ENCODE results near the gene ARL10.

DNA sequence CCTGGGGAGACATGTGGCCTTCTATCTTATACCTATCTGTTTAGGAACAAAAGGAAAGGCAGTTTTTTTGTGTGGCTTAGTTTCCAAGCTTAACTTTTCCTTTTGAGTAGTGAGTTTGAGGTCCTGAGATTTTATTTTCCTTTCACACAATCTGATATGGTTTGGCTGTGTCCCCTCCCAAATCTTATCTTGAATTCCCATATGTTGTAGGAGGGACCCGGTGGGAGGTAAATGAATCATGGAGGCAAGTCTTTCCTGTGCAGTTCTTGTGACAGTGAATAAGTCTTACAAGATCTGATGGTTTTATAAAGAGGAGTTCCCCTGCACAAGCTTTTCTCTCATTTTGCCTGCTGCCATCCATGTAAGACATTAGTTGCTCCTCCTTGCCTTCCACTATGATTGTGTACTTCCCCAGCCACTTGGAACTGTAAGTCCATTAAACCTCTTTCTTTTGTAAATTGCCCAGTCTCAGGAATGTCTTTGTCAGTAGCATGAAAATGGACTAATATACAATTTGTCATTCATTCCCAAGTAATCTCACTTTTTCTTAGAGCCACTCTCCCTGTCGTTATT, 55.8 kb downstream of the ARL10 start:
- TF ChIP-seq POLR2A (IDR thresholded peaks at IDR 0.05) (no peak), EP300 (IDR thresholded peaks at IDR 0.05) (no peak), POLR2AphosphoS5 (IDR thresholded peaks at IDR 0.05) (no peak)
- TF ChIP-seq, protein P1, sequence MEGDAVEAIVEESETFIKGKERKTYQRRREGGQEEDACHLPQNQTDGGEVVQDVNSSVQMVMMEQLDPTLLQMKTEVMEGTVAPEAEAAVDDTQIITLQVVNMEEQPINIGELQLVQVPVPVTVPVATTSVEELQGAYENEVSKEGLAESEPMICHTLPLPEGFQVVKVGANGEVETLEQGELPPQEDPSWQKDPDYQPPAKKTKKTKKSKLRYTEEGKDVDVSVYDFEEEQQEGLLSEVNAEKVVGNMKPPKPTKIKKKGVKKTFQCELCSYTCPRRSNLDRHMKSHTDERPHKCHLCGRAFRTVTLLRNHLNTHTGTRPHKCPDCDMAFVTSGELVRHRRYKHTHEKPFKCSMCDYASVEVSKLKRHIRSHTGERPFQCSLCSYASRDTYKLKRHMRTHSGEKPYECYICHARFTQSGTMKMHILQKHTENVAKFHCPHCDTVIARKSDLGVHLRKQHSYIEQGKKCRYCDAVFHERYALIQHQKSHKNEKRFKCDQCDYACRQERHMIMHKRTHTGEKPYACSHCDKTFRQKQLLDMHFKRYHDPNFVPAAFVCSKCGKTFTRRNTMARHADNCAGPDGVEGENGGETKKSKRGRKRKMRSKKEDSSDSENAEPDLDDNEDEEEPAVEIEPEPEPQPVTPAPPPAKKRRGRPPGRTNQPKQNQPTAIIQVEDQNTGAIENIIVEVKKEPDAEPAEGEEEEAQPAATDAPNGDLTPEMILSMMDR (IDR thresholded peaks at IDR 0.05): no peak
